ACC112 (cell line): Measurements from ENCODE around the gene CAMKV.
"Not testable (repeated sequence)": the region's sequence is repeated elsewhere in the genome, so short reads cannot be mapped to it uniquely, and the experiment has no call there.

ENCODE experiments used
- H2AFZ ChIP-seq: fragments of 200-600 bp; sonication (generic); one replicate; pipeline ENCODE4 v1.6.0; 2017; ENCODE audit warnings: antibody characterized with exemption, low read length; ENCODE audit not compliant: unreplicated experiment
- H3K27ac ChIP-seq: fragments of 200-600 bp; sonication (generic); 2 replicates; pipeline ENCODE4 v1.5.1; 2014; ENCODE audit warnings: low read depth, mild to moderate bottlenecking, antibody characterized with exemption, low read length, moderate library complexity
- H3K27me3 ChIP-seq: fragments of 200-600 bp; sonication (generic); 2 replicates; pipeline ENCODE4 v1.6.1; 2014; ENCODE audit warnings: mild to moderate bottlenecking, antibody characterized with exemption, low read length, moderate library complexity, mixed read lengths; ENCODE audit not compliant: insufficient read depth
- H3K36me3 ChIP-seq: fragments of 200-600 bp; sonication (generic); 2 replicates; pipeline ENCODE4 v1.6.1; 2016; ENCODE audit warnings: mild to moderate bottlenecking, antibody characterized with exemption, low read length, moderate library complexity, mixed read lengths; ENCODE audit not compliant: insufficient read depth
- H3K4me1 ChIP-seq: fragments of 200-600 bp; sonication (generic); one replicate; pipeline ENCODE4 v1.6.1; 2016; ENCODE audit warnings: low read length, mixed read lengths; ENCODE audit not compliant: insufficient read depth, unreplicated experiment, control insufficient read depth
- H3K4me3 ChIP-seq: fragments of 200-600 bp; sonication (generic); 2 replicates; pipeline ENCODE4 v1.5.1; 2014; ENCODE audit warnings: mild to moderate bottlenecking, low read depth, low read length
- H3K79me2 ChIP-seq: fragments of 200-600 bp; sonication (generic); one replicate; pipeline ENCODE4 v1.6.0; 2016; ENCODE audit warnings: low read length; ENCODE audit not compliant: control insufficient read depth, unreplicated experiment, insufficient read depth

The CAMKV gene, protein sequence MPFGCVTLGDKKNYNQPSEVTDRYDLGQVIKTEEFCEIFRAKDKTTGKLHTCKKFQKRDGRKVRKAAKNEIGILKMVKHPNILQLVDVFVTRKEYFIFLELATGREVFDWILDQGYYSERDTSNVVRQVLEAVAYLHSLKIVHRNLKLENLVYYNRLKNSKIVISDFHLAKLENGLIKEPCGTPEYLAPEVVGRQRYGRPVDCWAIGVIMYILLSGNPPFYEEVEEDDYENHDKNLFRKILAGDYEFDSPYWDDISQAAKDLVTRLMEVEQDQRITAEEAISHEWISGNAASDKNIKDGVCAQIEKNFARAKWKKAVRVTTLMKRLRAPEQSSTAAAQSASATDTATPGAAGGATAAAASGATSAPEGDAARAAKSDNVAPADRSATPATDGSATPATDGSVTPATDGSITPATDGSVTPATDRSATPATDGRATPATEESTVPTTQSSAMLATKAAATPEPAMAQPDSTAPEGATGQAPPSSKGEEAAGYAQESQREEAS

DNA sequence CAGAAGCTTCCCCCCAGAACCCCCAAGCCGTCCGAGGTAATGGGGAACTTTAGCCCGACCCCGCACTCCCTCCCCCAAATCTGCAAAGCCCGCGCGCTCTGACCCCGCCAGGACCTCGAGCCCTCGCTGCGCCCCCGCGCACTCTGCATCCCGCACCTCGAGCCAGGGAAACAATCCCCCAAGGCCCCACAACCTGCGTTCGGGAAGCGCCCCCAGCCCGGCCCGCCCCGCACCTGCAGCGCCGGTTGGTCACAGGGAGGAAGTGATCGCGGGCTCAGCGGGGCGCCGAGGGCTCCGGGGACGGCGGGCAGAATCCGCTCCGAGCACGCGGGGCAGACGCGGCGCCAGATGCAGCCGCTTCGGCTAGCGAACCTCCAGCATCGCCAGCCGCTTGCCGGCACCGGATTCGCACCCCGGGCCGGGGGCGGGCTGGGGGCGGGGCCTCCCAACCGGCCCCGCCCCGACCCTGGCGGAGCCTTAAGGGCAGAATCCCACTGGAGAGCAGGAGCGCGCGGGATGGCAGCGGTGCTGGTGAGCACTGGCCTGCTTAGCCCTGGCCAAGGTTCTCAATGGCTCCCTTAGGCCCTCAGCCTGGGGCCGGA, at the start of gene CAMKV:
CAMKV (minus strand) TSS at position 382 of the 602 bp plus-strand sequence. CDS start 7,518 bp downstream, outside the sequence.
- Histone ChIP-seq H3K27ac (no peak within 1 kb of the TSS), H3K4me3 (peak within 1 kb of the TSS; percentile 41; the same call in 1 of the 2 replicates), H3K27me3 (peaks cover 64% of the 10 kb centered on the region), H3K79me2 (no peaks in the 10 kb centered on the region), H3K4me1 (no peaks in the 10 kb centered on the region), H3K36me3 (no peaks in the 10 kb centered on the region), H2AFZ (no peak within 1 kb of the TSS)

DNA sequence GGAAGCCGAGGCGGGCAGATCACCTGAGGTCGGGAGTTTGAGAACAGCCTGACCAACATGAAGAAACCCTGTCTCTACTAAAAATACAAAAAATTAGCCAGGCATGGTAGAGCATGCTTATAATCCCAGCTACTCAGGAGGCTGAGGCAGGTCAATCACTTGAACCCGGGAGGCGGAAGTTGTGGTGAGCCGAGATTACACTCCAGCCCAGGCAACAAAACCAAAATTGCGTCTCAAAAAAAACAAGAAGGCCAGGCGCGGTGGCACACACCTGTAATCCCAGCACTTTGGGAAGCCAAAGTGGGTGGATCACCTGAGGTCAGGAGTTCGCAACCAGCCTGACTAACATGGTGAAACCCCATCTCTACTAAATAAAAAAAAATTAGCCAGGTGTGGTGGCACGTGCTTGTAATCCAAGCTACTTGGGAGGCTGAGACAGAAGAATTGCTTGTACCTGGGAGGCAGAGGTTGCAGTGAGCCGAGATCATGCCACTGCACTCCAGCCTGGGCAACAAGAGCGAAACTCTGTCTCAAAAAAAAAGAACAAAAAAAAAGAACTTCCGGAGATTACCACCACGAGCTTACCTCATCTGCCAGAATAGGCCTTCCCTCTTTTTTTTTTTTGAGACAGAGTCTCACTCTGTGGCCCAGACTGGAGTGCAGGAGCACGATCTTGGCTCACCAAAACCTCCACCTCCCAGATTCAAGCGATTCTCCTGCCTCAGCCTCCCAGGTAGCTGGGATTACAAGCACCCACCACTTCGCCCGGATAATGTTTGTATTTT, 48.3 kb upstream of the CAMKV start:
- not testable (repeated sequence) for H3K27ac ChIP-seq, H3K4me1 ChIP-seq, H3K79me2 ChIP-seq, H3K36me3 ChIP-seq, H3K27me3 ChIP-seq, H3K4me3 ChIP-seq, H2AFZ ChIP-seq

DNA sequence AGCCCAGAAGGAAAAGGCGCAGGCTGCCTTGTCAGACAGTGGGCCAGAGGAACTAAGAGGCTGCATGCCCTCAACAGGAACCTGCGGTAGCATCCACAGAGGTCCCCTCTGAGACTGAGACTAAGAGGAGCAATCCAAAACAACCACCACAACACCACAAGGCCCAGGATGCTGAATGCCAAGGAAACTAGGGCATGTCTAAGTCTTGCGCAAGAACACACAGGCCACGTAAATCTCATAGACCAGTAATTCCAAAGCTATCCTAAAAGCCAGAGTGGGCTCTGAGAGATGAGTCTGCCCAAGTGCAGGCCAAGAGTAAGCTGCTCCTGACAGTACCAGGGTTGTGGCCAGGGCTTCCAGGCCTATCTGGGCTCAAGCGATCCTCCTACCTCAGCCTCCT, 47.0 kb upstream of the CAMKV start:
- Histone ChIP-seq H3K27me3 (no peaks in the 10 kb centered on the region), H3K79me2 (no peaks in the 10 kb centered on the region), H3K36me3 (no peaks in the 10 kb centered on the region), H2AFZ (no peak overlapping the region), H3K4me3 (no peak overlapping the region), H3K27ac (no peak overlapping the region), H3K4me1 (no peaks in the 10 kb centered on the region)

DNA sequence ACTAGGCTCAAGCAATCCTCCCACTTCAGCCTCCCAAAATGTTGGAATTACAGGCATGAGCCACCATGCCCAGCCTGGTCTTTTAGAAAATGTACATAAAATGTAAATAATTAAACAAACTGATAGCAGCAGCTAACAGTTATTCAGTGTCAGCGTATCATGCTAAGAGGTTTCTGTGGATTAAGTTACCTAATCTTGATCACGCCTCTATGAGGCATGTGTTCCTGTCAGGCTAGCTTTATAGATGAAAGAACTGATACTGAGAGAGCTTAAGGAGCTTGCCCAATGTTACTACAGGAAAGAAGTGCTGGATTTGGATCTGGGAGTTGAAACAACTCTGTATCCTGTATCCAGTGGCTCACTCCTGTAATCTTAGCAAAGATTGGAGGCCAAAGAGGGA, 45.2 kb upstream of the CAMKV start:
- H3K79me2 ChIP-seq = no peaks in the 10 kb centered on the region
- H3K4me1 ChIP-seq = no peaks in the 10 kb centered on the region
- no peak overlapping the region for H3K27ac ChIP-seq
- no peaks in the 10 kb centered on the region for H3K36me3 ChIP-seq
- H3K27me3 ChIP-seq = no peaks in the 10 kb centered on the region
- no peak overlapping the region for H2AFZ ChIP-seq
- H3K4me3 ChIP-seq = no peak overlapping the region

DNA sequence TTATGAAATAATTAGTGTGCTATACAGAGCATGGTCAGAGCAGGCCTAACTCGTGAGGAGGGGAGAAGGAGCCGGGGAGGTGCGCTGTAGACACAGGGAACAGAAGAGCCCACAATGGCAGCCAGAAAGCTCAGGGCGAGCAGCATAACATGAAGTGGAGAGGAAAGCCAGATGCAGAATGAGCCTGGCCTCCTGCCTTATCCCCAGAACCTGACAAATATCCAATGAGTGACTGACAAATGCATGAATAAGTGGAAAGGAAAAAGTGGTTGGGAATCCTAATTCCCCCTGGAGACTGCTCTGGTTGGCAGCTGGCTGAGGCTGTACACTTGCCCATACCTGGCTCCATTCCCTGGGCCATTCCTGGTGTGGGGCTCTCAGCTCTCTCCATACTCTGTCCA, 43.2 kb upstream of the CAMKV start:
- H3K27ac ChIP-seq = no peak overlapping the region

DNA sequence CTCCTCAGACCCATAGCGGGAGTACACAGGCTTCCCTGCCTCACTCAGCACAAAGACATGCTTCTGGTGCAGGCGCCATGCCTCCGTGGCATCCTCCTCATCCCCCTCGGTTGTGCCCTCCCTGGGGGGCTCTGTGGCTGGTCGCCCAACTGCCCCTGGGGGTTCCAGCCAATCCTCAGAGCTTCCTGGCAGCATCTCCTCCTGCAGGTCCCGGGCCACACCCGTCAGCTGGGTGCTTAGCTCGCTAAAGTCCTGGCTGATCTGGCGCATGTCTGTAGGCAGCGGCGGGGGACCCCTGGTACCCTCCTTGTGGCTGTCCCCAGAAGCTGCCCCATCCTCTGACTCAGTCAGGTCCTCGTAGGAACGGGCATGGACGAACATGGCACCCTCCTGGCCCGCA, 41.9 kb upstream of the CAMKV start:
- H3K27ac ChIP-seq = no peak overlapping the region
- H3K36me3 ChIP-seq = no peaks in the 10 kb centered on the region
- no peaks in the 10 kb centered on the region for H3K79me2 ChIP-seq
- no peaks in the 10 kb centered on the region for H3K4me1 ChIP-seq
- no peak overlapping the region for H3K4me3 ChIP-seq
- no peaks in the 10 kb centered on the region for H3K27me3 ChIP-seq
- no peak overlapping the region for H2AFZ ChIP-seq

More for the DNA sequence above, 43.2 kb upstream of the CAMKV start:
- Histone ChIP-seq H3K4me1 (no peaks in the 10 kb centered on the region), H2AFZ (no peak overlapping the region), H3K36me3 (no peaks in the 10 kb centered on the region), H3K4me3 (no peak overlapping the region), H3K27me3 (no peaks in the 10 kb centered on the region), H3K79me2 (no peaks in the 10 kb centered on the region)

DNA sequence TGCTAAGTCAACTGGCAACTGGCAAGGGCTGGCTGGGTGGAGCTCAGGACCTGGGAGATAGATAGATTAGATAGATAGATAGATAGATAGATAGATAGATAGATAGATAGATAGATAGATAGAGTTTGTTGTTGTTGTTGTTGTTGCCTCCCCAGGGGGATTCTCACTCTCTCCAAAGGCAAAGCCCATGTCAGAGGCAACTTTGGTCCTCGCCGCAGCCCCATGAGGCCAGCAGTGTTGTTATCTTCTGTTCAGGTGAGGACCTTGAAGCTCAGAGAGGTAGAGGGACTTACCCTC, 41.4 kb upstream of the CAMKV start:
- H3K27ac ChIP-seq = no peak overlapping the region

DNA sequence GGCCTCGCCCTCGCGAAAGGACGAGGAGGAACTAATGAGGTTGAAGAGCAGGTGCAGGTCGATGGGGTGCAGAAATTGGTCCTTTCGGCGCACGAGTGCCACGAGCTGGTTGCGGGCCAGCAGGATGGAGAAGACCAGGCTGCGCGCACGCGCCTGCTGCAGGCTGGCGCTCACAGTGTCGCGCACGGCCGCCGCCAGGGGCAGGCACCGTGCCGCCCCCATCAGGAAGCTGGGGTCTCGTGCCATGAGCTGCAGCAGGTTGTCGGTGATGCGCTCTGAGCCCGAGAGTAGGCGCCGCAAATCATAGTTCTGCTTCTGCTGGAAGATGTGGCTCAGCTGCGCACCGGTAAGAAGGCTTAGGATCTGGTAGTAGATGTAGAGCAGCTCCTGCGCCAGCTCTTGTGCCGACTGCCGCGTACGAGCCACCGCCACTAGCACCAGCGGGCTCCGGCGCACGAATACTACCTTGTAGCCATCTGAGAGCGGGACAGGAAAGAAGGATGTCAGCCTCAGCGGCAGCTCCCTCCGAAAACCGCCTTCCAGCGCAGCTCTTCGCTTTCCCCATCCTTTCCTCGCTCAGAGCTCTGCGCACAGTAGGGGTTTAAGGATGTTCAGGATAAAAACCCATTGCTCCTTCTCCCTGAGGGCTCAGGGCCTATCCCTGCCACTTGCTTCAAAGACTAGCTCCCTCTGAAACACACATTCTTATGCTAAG, 40.9 kb upstream of the CAMKV start:
- Histone ChIP-seq H3K79me2 (no peaks in the 10 kb centered on the region), H3K36me3 (no peaks in the 10 kb centered on the region), H2AFZ (no peak overlapping the region), H3K27me3 (no peaks in the 10 kb centered on the region), H3K4me3 (no peak overlapping the region), H3K27ac (no peak overlapping the region), H3K4me1 (peaks cover 5% of the 10 kb centered on the region)

More for the DNA sequence above, 41.4 kb upstream of the CAMKV start:
- H2AFZ ChIP-seq = no peak overlapping the region
- no peaks in the 10 kb centered on the region for H3K79me2 ChIP-seq
- H3K4me3 ChIP-seq = no peak overlapping the region
- H3K36me3 ChIP-seq = no peaks in the 10 kb centered on the region
- peaks cover under 1% of the 10 kb centered on the region for H3K4me1 ChIP-seq
- H3K27me3 ChIP-seq = no peaks in the 10 kb centered on the region

DNA sequence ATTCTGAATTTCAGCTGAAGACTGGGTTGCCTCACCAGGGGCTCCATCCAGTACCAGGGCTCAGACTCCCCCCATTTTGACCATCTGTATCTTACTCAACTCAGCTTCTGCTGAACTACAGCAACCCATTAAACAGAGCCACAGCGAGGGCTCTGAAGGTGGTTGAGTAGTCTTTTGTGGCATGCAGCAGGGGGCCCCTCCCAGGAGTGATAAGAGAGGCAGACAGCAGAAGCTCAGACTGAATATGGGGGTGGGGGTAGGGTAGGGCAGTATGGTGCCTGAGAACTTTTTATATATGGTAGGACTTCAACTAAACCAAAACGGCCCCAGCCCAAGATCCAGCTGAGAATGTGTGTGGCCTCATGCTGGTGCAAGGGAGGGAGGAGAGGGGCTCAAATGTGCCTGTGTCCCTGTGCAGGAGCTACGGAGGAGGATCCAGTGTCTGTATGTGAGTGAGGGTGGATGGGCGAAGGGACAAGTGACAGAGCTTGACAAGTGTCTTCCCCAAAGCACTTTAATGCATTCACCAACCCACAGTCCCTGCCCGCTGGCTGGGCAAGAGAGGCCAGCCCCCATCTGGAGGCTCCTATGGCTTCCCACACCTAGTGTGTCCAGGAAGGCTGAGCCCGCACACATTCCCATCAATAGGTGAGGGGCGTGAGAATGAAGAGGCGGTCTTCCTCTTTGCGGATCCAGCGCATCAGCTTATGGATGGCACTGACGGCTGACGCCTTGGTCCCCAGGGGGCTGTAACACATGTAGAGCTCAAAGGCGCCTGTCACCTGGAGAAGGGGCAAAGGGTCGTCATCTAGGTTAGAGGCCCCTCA, 38.9 kb upstream of the CAMKV start:
- Histone ChIP-seq H3K27me3 (no peaks in the 10 kb centered on the region), H3K79me2 (no peaks in the 10 kb centered on the region), H2AFZ (no peak overlapping the region), H3K36me3 (no peaks in the 10 kb centered on the region), H3K4me3 (no peak overlapping the region), H3K27ac (no peak overlapping the region), H3K4me1 (peaks cover 5% of the 10 kb centered on the region)
